BE2C (cell line): ENCODE results near the gene KRTAP5-6.

Experiments
- DNase-seq: peaks from one replicate; pipeline ENCODE4 v3.0.0-alpha.2; 2020
- H3K27me3 ChIP-seq: fragments of 250-450 bp; sonication (Bioruptor Pico); 2 replicates; pipeline ENCODE4 v1.5.1; 2020; ENCODE audit warnings: mild to moderate bottlenecking
- H3K36me3 ChIP-seq: fragments of 250-450 bp; sonication (Bioruptor Pico); 2 replicates; pipeline ENCODE4 v1.5.1; 2020; ENCODE audit warnings: mild to moderate bottlenecking
- H3K4me1 ChIP-seq: fragments of 250-450 bp; sonication (Bioruptor Pico); 2 replicates; pipeline ENCODE4 v1.5.1; 2020
- H3K4me3 ChIP-seq: 2 replicates; pipeline ENCODE4 v1.5.1; 2011; ENCODE audit warnings: low read depth, low read length
- H3K9me3 ChIP-seq: fragments of 250-450 bp; sonication (Bioruptor Pico); 2 replicates; pipeline ENCODE4 v1.5.1; 2020
- TF ChIP-seq, protein P1 (sequence below): IDR thresholded peaks from 2 replicates; pipeline ENCODE4 v1.5.1; 2012; ENCODE audit warnings: mild to moderate bottlenecking, low read depth, low read length

Gene KRTAP5-6

GRCh38 chr11:1673446-1674172 lies 23.4 kb upstream of the KRTAP5-6 start:
- H3K9me3 ChIP-seq: no peaks in the 10 kb centered on the region
- H3K36me3 ChIP-seq: no peaks in the 10 kb centered on the region
- no peak for DNase-seq
- peaks cover 21% of the 10 kb centered on the region for H3K27me3 ChIP-seq
- no peaks in the 10 kb centered on the region for H3K4me1 ChIP-seq
- TF ChIP-seq, protein P1, sequence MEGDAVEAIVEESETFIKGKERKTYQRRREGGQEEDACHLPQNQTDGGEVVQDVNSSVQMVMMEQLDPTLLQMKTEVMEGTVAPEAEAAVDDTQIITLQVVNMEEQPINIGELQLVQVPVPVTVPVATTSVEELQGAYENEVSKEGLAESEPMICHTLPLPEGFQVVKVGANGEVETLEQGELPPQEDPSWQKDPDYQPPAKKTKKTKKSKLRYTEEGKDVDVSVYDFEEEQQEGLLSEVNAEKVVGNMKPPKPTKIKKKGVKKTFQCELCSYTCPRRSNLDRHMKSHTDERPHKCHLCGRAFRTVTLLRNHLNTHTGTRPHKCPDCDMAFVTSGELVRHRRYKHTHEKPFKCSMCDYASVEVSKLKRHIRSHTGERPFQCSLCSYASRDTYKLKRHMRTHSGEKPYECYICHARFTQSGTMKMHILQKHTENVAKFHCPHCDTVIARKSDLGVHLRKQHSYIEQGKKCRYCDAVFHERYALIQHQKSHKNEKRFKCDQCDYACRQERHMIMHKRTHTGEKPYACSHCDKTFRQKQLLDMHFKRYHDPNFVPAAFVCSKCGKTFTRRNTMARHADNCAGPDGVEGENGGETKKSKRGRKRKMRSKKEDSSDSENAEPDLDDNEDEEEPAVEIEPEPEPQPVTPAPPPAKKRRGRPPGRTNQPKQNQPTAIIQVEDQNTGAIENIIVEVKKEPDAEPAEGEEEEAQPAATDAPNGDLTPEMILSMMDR: no peak
- no peak overlapping the region for H3K4me3 ChIP-seq

- Histone ChIP-seq H3K9me3 (no peaks in the 10 kb centered on the region), H3K36me3 (no peaks in the 10 kb centered on the region), H3K4me1 (no peaks in the 10 kb centered on the region), H3K27me3 (peaks cover 21% of the 10 kb centered on the region), H3K4me3 (no peak overlapping the region)
- TF ChIP-seq, protein P1: no peak
- no peak for DNase-seq
Observed at GRCh38 chr11:1674173-1675131, 22.5 kb upstream of the KRTAP5-6 start.

- TF ChIP-seq, protein P1: no peak
Observed at GRCh38 chr11:1675536-1676228, 21.3 kb upstream of the KRTAP5-6 start.

GRCh38 chr11:1676229-1676740 lies 20.7 kb upstream of the KRTAP5-6 start:
- TF ChIP-seq, protein P1: no peak
- peaks cover 21% of the 10 kb centered on the region for H3K27me3 ChIP-seq

More at GRCh38 chr11:1675536-1676228, 21.3 kb upstream of the KRTAP5-6 start:
- peaks cover 21% of the 10 kb centered on the region for H3K27me3 ChIP-seq
- no peak overlapping the region for H3K4me3 ChIP-seq
- no peaks in the 10 kb centered on the region for H3K9me3 ChIP-seq
- H3K4me1 ChIP-seq: no peaks in the 10 kb centered on the region
- no peaks in the 10 kb centered on the region for H3K36me3 ChIP-seq
- DNase-seq: no peak

GRCh38 chr11:1679881-1680280 lies 17.1 kb upstream of the KRTAP5-6 start:
- TF ChIP-seq, protein P1: no peak
- no peak for DNase-seq
- no peak overlapping the region for H3K4me3 ChIP-seq
- no peaks in the 10 kb centered on the region for H3K9me3 ChIP-seq
- H3K27me3 ChIP-seq: peaks cover 12% of the 10 kb centered on the region
- H3K36me3 ChIP-seq: no peaks in the 10 kb centered on the region
- H3K4me1 ChIP-seq: no peaks in the 10 kb centered on the region

More at GRCh38 chr11:1676229-1676740, 20.7 kb upstream of the KRTAP5-6 start:
- H3K36me3 ChIP-seq: no peaks in the 10 kb centered on the region
- H3K4me3 ChIP-seq: no peak overlapping the region
- no peak for DNase-seq
- no peaks in the 10 kb centered on the region for H3K9me3 ChIP-seq
- H3K4me1 ChIP-seq: no peaks in the 10 kb centered on the region
